Measurements from ENCODE around the gene ARHGEF11.

DNA sequence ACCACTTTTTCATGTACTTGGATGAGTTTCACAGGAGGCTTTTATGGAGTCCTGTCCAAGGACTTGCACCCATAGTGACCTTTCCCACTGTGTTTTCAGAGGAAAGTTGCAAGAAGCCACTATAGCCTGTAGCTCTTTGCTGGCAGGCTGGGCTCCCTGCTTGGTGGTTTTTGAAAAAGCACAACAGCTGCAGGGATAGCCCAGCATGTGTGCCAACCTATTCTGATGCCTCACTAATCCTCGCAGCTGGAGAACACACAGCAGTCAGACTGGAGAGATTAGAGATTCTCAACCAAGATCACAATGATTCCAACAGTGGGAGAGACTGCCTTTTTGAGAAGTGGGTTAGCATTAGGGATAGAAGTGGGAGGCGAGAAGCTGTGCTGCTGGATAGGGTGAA is 24.1 kb upstream of the ARHGEF11 start:
- TF ChIP-seq, protein P1, sequence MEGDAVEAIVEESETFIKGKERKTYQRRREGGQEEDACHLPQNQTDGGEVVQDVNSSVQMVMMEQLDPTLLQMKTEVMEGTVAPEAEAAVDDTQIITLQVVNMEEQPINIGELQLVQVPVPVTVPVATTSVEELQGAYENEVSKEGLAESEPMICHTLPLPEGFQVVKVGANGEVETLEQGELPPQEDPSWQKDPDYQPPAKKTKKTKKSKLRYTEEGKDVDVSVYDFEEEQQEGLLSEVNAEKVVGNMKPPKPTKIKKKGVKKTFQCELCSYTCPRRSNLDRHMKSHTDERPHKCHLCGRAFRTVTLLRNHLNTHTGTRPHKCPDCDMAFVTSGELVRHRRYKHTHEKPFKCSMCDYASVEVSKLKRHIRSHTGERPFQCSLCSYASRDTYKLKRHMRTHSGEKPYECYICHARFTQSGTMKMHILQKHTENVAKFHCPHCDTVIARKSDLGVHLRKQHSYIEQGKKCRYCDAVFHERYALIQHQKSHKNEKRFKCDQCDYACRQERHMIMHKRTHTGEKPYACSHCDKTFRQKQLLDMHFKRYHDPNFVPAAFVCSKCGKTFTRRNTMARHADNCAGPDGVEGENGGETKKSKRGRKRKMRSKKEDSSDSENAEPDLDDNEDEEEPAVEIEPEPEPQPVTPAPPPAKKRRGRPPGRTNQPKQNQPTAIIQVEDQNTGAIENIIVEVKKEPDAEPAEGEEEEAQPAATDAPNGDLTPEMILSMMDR (conservative IDR thresholded peaks at IDR 0.05; ENCODE audit: low read length), result no peak
- no peak for TF ChIP-seq EZH2phosphoT487 (IDR thresholded peaks at IDR 0.05; ENCODE audit: borderline replicate concordance)
